Measurements from ENCODE around the gene TMPRSS3.

- TF ChIP-seq CTCF (IDR thresholded peaks at IDR 0.05) (no peak), POLR2A (IDR thresholded peaks at IDR 0.05) (no peak), POLR2AphosphoS5 (IDR thresholded peaks at IDR 0.05) (no peak)
Observed at GRCh38 chr21:42395905-42396651, at the start of gene TMPRSS3.
